Cardiac fibroblast (primary cell): ENCODE measurements around the gene EGR2.

Source experiments
- DNase-seq, 2 donors: peaks; one replicate each; pipeline versions ENCODE4 v3.0.0 to v3.0.0-alpha.2; 2010; ENCODE audit warnings: low read depth in 2 of 2
- H3K4me3 ChIP-seq, 2 donors: replicated peaks in 1 of 2; 1 replicate in 1 of 2; 2 replicates in 1 of 2; pipeline ENCODE4 v1.5.1; 2011; ENCODE audit warnings: low read depth in 2 of 2, low read length in 2 of 2, mild to moderate bottlenecking in 2 of 2, moderate library complexity in 1 of 2
- TF ChIP-seq, protein P1 (sequence below): IDR thresholded peaks from one replicate; pipeline ENCODE4 v1.5.1; 2011; ENCODE audit warnings: low read depth, mild to moderate bottlenecking, low read length, inconsistent platforms

The EGR2 gene

DNA sequence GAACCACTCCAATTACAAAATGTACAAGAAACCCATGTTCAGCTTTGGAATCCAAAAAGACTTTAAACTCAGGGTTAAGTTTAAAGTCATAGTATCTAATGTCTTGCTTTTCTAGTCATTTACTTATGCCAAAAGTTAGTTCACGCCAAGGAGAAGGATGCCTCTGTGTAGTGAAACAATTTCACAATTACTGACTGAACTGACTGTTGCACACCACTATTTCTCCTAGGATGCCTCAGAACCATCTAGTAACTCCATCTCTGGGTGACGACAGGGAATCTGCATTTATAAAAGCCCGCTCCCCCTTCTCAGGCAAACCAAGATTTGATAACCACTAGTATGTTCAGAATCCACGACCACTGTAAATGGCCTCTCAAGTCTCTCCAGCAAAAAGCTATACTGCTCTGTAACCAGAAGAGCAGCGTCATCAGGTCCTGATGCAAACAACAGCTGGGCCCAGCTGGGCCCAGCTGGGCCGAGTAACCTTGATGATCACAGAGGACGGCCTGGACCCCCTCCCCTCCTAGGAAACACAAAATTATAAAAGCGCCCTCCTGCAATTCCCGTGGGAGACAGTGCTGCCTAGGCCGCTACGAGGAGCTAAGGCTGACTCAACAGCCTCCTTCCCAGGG is 12.3 kb downstream of the EGR2 start:
- peak in 1 of 2 donors; percentile 27 for DNase-seq
- TF ChIP-seq, protein P1, sequence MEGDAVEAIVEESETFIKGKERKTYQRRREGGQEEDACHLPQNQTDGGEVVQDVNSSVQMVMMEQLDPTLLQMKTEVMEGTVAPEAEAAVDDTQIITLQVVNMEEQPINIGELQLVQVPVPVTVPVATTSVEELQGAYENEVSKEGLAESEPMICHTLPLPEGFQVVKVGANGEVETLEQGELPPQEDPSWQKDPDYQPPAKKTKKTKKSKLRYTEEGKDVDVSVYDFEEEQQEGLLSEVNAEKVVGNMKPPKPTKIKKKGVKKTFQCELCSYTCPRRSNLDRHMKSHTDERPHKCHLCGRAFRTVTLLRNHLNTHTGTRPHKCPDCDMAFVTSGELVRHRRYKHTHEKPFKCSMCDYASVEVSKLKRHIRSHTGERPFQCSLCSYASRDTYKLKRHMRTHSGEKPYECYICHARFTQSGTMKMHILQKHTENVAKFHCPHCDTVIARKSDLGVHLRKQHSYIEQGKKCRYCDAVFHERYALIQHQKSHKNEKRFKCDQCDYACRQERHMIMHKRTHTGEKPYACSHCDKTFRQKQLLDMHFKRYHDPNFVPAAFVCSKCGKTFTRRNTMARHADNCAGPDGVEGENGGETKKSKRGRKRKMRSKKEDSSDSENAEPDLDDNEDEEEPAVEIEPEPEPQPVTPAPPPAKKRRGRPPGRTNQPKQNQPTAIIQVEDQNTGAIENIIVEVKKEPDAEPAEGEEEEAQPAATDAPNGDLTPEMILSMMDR, result no peak
- peak overlapping the region; percentile 65 to 96 for H3K4me3 ChIP-seq

DNA sequence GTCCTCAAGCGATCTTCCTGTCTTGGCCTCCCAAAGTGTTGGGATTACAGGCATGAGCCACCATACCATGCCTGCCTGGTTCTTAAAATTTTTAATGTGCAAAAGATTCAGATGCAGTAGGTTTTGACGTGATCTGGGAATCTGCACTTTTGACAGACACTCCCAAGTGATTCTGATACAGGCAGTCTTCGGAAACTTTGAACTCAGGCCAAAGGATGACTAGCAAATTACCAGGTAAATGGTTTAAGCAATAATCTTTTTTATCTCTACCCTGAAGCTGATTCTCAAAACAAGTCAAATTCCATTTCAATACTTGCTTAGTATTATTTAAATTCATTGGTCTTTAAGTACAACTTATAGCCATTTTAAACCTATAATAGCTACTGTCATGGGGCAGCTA is 14.3 kb downstream of the EGR2 start:
- DNase-seq, result no peak
- no peak overlapping the region for H3K4me3 ChIP-seq
- TF ChIP-seq, protein P1, result no peak

DNA sequence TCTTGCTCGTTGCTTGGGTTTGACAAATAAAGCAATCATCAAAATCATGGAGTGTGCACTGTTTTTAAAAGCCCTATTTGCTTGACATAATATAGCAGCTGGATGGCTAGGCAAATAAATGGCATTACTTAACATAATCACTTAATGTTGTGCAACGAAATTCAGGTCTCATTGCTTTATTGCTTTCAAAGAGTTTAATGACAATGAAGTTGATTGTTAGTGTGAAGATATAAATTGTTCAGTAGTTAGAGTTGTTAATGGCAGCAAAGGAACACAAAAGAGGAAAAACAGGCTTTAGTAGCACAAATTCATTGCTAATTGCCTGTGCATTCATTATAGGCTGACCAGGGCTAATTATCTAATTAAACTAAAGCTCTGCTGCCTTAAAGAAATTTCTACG is 19.3 kb downstream of the EGR2 start:
- no peak for DNase-seq
- TF ChIP-seq, protein P1, result no peak
- no peak overlapping the region for H3K4me3 ChIP-seq

DNA sequence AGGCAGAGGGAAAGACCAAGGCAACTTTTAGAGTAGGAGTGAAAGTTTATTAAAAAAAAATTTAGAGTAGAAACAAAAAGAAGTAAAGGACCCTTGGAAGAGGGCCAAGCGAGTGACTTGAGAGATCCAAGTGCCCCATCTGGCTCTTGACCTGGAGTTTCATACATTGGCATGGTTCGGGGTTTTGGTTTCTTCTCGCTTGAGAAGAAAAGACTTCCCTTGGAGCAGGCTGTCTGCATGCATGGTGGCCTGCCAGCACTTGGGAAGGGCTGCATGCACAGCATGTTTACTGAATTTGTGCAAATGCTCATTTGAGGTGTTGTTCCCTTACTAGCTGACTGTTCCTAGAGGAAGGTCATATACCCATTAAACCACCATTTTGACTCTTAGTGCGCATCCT is 20.4 kb downstream of the EGR2 start:
- TF ChIP-seq, protein P1, result no peak
- no peak for DNase-seq

DNA sequence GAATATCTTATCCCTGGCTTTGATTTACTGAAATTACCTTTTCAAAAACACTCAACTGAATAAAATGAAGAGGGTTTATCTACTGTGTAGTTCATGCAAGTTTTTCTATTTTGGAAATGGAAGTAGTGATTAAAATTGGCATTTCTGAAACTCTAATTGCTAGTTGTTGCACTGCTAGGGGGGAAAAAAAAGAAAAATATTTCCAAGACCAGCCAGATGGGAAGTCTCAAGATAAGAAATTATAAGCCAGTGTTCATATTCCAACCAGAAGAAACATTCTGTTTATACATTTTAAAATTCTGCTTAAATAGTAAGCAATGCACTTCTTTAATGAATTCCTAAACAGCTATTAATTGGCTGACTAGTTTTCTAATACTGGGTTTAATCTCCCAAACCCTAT is 21.1 kb downstream of the EGR2 start:
- no peak for DNase-seq
- H3K4me3 ChIP-seq, result no peak overlapping the region
- TF ChIP-seq, protein P1, result no peak

More for the DNA sequence above, 20.4 kb downstream of the EGR2 start:
- no peak overlapping the region for H3K4me3 ChIP-seq

DNA sequence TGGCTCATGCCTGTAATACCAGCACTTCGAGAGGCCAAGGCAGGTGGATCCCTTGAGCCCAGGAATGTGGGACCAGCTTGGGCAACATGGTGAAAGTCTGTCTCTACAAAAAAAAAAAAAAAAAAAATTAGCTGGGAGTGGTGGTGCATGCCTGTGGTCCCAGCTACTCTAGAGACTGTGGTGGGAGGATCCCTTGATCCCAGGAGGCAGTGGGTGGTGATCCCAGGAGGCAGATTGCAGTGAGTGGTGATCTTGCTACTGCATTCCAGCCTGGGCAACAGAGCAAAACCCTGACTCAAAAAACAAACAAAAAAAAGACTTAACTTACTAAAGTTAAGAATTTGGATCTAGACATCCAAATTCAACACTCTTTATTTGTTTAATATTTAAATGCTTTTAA is 21.9 kb downstream of the EGR2 start:
- peak in 1 of 2 donors; percentile 70 for DNase-seq
- TF ChIP-seq, protein P1, result no peak
- no peak overlapping the region for H3K4me3 ChIP-seq

DNA sequence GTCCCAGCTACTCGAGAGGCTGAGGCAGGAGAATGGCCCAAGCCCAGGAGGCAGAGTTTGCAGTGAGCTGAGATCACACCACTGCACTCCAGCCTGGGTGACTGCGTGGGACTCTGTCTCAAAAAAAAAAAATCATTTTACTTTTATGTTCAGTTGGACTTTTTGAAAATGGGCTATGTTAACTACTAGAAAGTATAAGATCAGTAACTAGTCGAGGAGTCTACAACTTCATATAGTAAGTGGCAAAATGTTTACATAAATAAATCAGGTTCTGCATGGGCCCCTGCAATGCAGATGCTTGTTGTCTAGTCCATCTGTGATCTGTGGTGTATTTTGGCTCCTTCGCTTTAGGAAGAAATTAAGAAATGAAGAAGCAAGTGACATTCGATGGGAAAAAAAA is 23.9 kb downstream of the EGR2 start:
- no peak for DNase-seq
- TF ChIP-seq, protein P1, result no peak
- no peak overlapping the region for H3K4me3 ChIP-seq
